Liver (tissue), 9 donors: ENCODE data around the gene RMND5A. TPM values are rescaled to one million over a fixed set of nuclear protein-coding genes. Genes with fewer than 3 reads are reported as not detected.
A peak's percentile ranks its signal among the peaks of the same experiment; 100 is the strongest.
"Not testable (repeated sequence)": the region's sequence is repeated elsewhere in the genome, so short reads cannot be mapped to it uniquely, and the experiment has no call there.

Experiments
- DNase-seq: peaks from one replicate; pipeline ENCODE4 v3.0.0-alpha.2; 2017; ENCODE audit warnings: low spot score
- H3K27ac ChIP-seq, 2 donors: one replicate each; pipeline ENCODE4 v1.7.0; 2013; ENCODE audit warnings: inconsistent platforms in 2 of 2, low read length in 2 of 2, control low read depth in 1 of 2, low read depth in 1 of 2, mild to moderate bottlenecking in 1 of 2
- H3K27me3 ChIP-seq, 4 donors: one replicate each; pipeline versions ENCODE4 v1.6.1 to v1.7.0; 2013; ENCODE audit warnings: low read length in 3 of 4, inconsistent platforms in 1 of 4, mild to moderate bottlenecking in 1 of 4, moderate library complexity in 1 of 4; ENCODE audit not compliant: control insufficient read depth in 4 of 4, insufficient read depth in 4 of 4
- H3K36me3 ChIP-seq, 4 donors: one replicate each; pipeline versions ENCODE4 v1.6.1 to v1.7.0; 2013; ENCODE audit warnings: low read length in 3 of 4, mild to moderate bottlenecking in 3 of 4, low read depth in 1 of 4, moderate library complexity in 1 of 4; ENCODE audit not compliant: control insufficient read depth in 4 of 4, insufficient read depth in 3 of 4
- H3K4me1 ChIP-seq, 4 donors: one replicate each; pipeline versions ENCODE4 v1.6.1 to v1.7.0; 2013; ENCODE audit warnings: low read length in 3 of 4, mild to moderate bottlenecking in 3 of 4, moderate library complexity in 1 of 4; ENCODE audit not compliant: control insufficient read depth in 4 of 4, insufficient read depth in 4 of 4
- H3K4me3 ChIP-seq, 3 donors: one replicate each; pipeline versions ENCODE4 v1.6.1 to v1.7.0; 2013; ENCODE audit warnings: low read length in 3 of 3, control low read depth in 1 of 3, low read depth in 1 of 3, mild to moderate bottlenecking in 1 of 3
- H3K9ac ChIP-seq, 2 donors: one replicate each; pipeline ENCODE4 v1.7.0; 2013; ENCODE audit warnings: low read length in 2 of 2, mild to moderate bottlenecking in 2 of 2, moderate library complexity in 2 of 2, control low read depth in 1 of 2, low read depth in 1 of 2
- H3K9me3 ChIP-seq, 4 donors: one replicate each; pipeline versions ENCODE4 v1.6.1 to v1.7.0; 2013; ENCODE audit warnings: low read length in 3 of 4; ENCODE audit not compliant: control insufficient read depth in 4 of 4
- WGBS: extraction: QIAGEN DNeasy Blood & Tissue Kit; methylation state at CpG from one replicate; pipeline ENCODE4 v1.1.7; 2013; 5-methylcytosine and 5-hydroxymethylcytosine counted together
- polyA plus RNA-seq, 2 donors: library from polyadenylated mRNA; stranded (reverse) in 1 of 2; unstranded in 1 of 2; fragments of 200-250 nt in 1 of 2; fragments of >200 nt in 1 of 2; fragmentation: Nextera tagmentation in 1 of 2; extraction: Ambion mirVana in 1 of 2; gene quantifications; one replicate each; pipeline versions ENCODE4 v1.2.1 to v1.2.3, GENCODE V29; 2013 to 2015
- total RNA-seq, 2 donors: library from RNA; depleted of rRNA; stranded (reverse); fragments of >200 nt; gene quantifications; one replicate each; pipeline ENCODE4 v1.2.3, GENCODE V29; 2014
- donor health status: healthy.
- donor health status: healthy.
- donor health status: healthy.
- donor health status: healthy.
- donor health status: healthy.

RMND5A gene
- total and polyA plus RNA-seq, 4 donors: 8.8 to 74.5 (median 29.2) TPM

DNA sequence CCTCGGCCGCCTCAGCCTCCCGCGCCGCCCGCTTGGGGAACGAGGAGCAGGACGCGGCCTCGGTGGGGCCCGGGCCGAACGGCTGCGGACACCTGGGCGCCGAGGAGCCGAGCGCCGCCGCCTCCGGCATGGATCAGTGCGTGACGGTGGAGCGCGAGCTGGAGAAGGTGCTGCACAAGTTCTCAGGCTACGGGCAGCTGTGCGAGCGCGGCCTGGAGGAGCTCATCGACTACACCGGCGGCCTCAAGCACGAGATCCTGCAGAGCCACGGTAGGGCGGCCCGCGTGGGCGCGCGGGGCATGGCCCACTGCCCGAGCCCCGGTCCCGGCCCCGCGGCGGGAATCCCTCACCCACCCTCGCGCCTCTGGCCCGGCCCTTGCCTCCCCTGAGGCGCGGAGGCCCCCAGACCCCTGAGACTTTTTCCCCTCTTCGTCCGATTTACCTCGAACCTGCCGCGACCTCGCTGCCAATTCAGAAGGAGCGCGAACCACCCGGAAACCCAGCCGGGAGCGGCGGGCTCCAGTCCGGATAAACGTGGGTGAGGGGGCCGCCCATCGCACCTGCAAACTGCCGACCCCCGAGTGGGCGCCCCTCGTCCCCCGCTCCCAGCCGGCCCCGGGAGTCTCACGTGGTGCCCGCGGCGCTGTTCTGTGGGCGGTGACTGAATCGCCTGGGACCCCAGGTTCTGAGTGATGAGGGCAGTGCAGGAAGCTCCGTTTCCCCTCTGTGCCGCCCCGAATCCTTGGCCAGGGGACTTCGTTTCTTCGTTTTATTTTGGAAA is 639 bp downstream of the RMND5A start:
- DNase-seq: peak; percentile 55
- Histone ChIP-seq H3K4me3 (peak overlapping the region; percentile 32 to 67 (median 64)), H3K9ac (peak overlapping the region; percentile 10 to 38), H3K27ac (peak overlapping the region; percentile 73 to 79)
- under 1% methylated on average over 75 of the region's 85 CpGs for WGBS
- not testable (repeated sequence) for H3K9me3 ChIP-seq, H3K4me1 ChIP-seq, H3K36me3 ChIP-seq, H3K27me3 ChIP-seq

DNA sequence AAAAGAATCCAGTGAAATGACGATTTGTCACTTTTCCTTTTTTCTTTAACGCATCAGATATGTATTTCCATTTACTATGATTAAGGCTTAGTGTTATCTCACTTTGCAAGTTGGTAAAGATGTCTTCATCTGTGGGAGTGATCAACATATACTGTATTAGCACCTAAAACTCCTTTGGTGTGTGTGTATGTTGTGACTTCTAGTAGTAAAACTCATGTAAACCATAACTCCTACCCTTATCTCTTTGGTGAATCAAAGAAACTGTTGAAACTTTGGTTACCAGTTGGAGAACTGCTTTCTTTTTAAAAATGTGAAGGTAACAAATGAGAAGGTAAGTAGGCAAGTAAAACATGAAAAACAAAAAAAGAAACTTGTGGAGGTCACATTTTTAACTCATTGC is 5.6 kb downstream of the RMND5A start:
- 98% methylated on average over 2 of the region's 2 CpGs for WGBS
- DNase-seq, H3K27me3 ChIP-seq, H3K9me3 ChIP-seq, H3K4me3 ChIP-seq, H3K9ac ChIP-seq, H3K4me1 ChIP-seq, H3K27ac ChIP-seq, H3K36me3 ChIP-seq: not testable (repeated sequence)

DNA sequence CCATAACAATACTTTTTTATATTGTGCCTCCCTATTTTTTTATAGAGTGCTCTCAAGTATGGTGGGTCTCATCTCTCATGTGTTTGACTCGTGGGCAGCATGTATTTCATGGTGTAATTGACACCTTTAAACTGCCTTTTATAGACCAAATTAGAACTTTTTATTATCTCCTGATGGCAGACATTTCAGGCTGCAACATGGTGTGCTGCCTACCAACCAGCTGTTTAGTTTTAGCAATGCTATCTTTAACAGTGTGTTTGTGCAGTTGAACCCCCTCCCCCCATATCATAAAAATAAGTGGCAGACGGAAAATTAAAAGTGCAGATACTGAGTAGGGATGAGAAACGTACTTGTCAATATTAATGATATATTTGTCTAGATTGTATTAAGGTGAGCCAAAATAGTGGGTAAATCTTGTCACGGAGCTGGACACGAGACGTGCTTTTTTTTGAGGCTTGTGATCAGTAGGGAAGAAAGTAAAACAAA is 12.0 kb downstream of the RMND5A start:
- not testable (repeated sequence) for H3K27me3 ChIP-seq, H3K9ac ChIP-seq, H3K36me3 ChIP-seq, H3K4me1 ChIP-seq, H3K9me3 ChIP-seq, DNase-seq, H3K27ac ChIP-seq, H3K4me3 ChIP-seq
- WGBS: 61% methylated on average over 2 of the region's 6 CpGs

DNA sequence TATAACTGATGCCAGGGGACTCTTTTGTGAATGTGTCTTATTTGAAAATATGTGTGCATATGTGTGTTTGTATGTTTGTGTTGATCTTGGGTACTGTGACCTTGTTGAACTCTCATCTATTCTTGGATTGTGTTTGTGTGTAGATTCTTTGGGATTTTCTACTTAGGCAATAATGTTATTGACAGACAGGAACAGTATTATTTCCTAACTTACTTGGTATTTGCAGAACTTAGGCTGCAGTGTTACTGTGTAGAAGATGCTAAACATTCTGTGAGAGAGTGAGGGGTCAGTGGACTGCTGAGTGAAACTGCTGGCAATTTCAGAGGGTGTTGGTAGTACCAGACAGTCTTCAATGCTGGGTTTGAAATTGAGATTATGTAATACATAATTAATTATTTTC is 12.7 kb downstream of the RMND5A start:
- not testable (repeated sequence) for H3K27ac ChIP-seq, H3K27me3 ChIP-seq, DNase-seq, H3K4me1 ChIP-seq, H3K36me3 ChIP-seq, H3K9me3 ChIP-seq, H3K9ac ChIP-seq, H3K4me3 ChIP-seq

DNA sequence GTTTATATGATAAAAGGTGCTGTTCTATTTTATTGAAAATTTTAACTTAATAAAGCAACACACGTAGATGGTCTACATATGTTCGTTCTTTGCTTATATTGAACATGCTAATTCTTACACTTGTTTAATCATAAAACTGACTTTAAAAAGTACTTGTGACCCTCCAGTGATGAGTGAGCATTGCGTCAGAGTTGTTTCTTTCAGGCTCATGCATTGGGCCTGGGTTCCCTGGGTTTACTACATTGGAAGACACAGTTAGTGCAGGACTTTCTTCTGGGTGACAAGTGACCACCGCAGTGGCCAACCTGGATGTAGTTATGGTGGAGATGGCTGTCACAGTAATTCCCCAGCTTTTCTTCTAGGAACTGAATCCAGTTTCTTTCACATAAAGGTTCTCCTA is 13.4 kb downstream of the RMND5A start:
- WGBS: 56% methylated on average over 1 of the region's 4 CpGs
- DNase-seq, H3K9me3 ChIP-seq: not testable (repeated sequence)

DNA sequence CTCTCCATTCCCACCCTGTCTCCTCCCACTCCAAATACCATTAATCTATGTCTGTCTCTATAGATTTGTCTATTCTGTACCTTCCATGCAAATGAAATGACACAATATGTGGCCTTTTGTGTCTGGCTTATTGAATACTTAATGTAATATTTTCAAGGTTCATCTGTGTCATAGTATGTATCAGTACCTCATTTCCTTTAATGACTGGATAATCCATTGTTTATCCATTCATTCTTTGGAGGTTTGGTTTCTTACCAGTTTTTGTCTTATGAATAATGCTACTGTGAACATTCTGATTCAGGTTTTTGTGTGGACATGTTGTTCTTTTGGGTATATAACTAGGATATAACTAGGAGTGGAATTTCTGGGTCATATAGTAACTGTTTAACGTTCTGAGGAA is 14.8 kb downstream of the RMND5A start:
- H3K9ac ChIP-seq, H3K9me3 ChIP-seq, H3K27me3 ChIP-seq, H3K4me1 ChIP-seq, H3K27ac ChIP-seq, DNase-seq, H3K36me3 ChIP-seq, H3K4me3 ChIP-seq: not testable (repeated sequence)
- WGBS: no CpG with 5 or more reads among the region's 1 CpG

More for the DNA sequence above, 13.4 kb downstream of the RMND5A start:
- not testable (repeated sequence) for H3K4me3 ChIP-seq, H3K36me3 ChIP-seq, H3K4me1 ChIP-seq, H3K27me3 ChIP-seq, H3K9ac ChIP-seq, H3K27ac ChIP-seq

DNA sequence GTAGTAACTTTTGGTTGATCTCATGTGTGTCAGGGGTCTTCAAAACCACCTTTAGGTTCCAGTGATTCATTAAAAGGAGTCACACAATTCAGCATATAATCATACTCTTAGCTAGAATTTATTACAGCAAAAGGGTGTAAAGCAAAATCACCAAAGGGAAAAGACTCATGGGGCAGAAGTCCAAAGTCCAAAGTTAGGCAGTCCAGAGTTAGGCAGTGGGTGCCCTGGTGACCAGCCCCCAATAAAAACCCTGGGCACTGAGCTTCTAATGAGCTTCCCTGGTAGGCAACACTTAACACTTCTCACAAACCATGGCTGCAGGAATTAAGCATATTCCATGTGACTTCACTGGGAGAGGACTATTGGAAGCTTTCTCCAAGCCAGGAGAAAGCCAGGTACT is 19.4 kb downstream of the RMND5A start:
- H3K9me3 ChIP-seq, H3K27ac ChIP-seq, H3K9ac ChIP-seq, H3K36me3 ChIP-seq, H3K4me3 ChIP-seq, H3K4me1 ChIP-seq, DNase-seq, H3K27me3 ChIP-seq: not testable (repeated sequence)

DNA sequence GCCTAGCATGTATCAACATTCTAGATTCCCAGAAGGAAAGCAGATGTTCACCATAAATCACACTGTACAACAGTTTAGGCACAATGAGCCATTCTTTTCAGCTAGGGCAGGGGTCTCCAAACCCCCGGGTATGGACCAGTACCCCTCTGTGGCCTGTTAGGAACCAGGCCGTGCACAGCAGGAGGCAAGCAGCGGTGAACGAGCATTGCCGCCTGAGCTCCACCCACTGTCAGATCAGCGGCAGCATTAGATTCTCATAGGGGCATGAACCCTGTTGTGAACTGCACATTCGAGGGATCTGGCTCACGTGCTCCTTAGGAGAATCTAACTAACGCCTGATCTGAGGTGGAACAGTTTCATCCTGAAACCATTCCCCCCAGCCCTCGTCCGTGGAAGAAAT is 19.8 kb downstream of the RMND5A start:
- not testable (repeated sequence) for H3K9ac ChIP-seq, H3K36me3 ChIP-seq, H3K9me3 ChIP-seq, DNase-seq, H3K4me3 ChIP-seq, H3K4me1 ChIP-seq, H3K27me3 ChIP-seq, H3K27ac ChIP-seq
- no CpG with 5 or more reads among the region's 11 CpGs for WGBS
